Right lobe of liver (tissue), 4 donors: Measurements from ENCODE around the gene MAP3K13.

Experiments
- CTCF ChIP-seq, 4 donors: fragments of 200-600 bp in 3 of 4; fragments of 450-650 bp in 1 of 4; IDR thresholded peaks; one replicate each; pipeline versions ENCODE4 v1.5.1 to v1.8.0; 2016 to 2022; ENCODE audit warnings: antibody characterized with exemption in 4 of 4, mild to moderate bottlenecking in 2 of 4
- POLR2A ChIP-seq: fragments of 450-650 bp; IDR thresholded peaks from one replicate; pipeline ENCODE4 v1.6.1; 2017; ENCODE audit warnings: antibody characterized with exemption, mild to moderate bottlenecking
- donor health status: DM: no; HTN: no; CAD: no.
- donor health status: DM: no; HTN: no; CAD: no.
- donor health status: DM: no; HTN: yes; CAD: no.

GRCh38 chr3:185479373-185479945 is 116.5 kb downstream of the MAP3K13 start:
- no peak for TF ChIP-seq CTCF (IDR thresholded peaks at IDR 0.05)
- TF ChIP-seq POLR2A: no peak
